Neural cell (in vitro differentiated cells): ENCODE data around the gene NOP10. TPM values are rescaled to one million over a fixed set of nuclear protein-coding genes. Genes with fewer than 3 reads are reported as not detected.

ENCODE experiments used
- H2AFZ ChIP-seq: fragments of 200-600, 300-800 bp; sonication (generic), shearing (Covaris generic); 2 replicates; pipeline ENCODE4 v1.6.0; 2014; ENCODE audit warnings: low read depth, mild to moderate bottlenecking, antibody characterized with exemption, low read length, moderate library complexity
- H3F3A ChIP-seq: fragments of 200-600 bp; shearing (Covaris generic); 2 replicates; pipeline ENCODE4 v1.6.1; 2016; ENCODE audit warnings: mild to moderate bottlenecking, moderate library complexity, mixed read lengths, antibody characterized with exemption, low read length; ENCODE audit not compliant: insufficient read depth, poor library complexity, severe bottlenecking
- H3K27ac ChIP-seq: fragments of 200-600, 300-800 bp; sonication (generic), shearing (Covaris generic); 2 replicates; pipeline ENCODE4 v1.5.1; 2014; ENCODE audit warnings: mild to moderate bottlenecking, low read length, moderate library complexity
- H3K27me3 ChIP-seq: fragments of 300-800, 200-600 bp; sonication (generic), shearing (Covaris generic); 2 replicates; pipeline ENCODE4 v1.6.0; 2014; ENCODE audit warnings: mild to moderate bottlenecking, low read depth, low read length, moderate library complexity; ENCODE audit not compliant: insufficient read depth
- H3K36me3 ChIP-seq: fragments of 300-800, 200-600 bp; sonication (generic), shearing (Covaris generic); 2 replicates; pipeline ENCODE4 v1.5.1; 2014; ENCODE audit warnings: mild to moderate bottlenecking, antibody characterized with exemption, low read length, moderate library complexity; ENCODE audit not compliant: insufficient read depth
- H3K4me2 ChIP-seq: fragments of 300-800, 200-600 bp; sonication (generic), shearing (Covaris generic); 2 replicates; pipeline ENCODE4 v1.6.0; 2014; ENCODE audit warnings: mild to moderate bottlenecking, low read length
- H3K4me3 ChIP-seq: fragments of 300-800, 200-600 bp; sonication (generic), shearing (Covaris generic); 2 replicates; pipeline ENCODE4 v1.5.1; 2014; ENCODE audit warnings: mild to moderate bottlenecking, low read length, moderate library complexity
- H3K79me2 ChIP-seq: fragments of 200-600 bp; shearing (Covaris generic); replicated peaks from 2 replicates; pipeline ENCODE4 v1.6.0; 2014; ENCODE audit warnings: mild to moderate bottlenecking, low read length, moderate library complexity; ENCODE audit not compliant: insufficient read depth
- H3K9ac ChIP-seq: fragments of 300-800, 200-600 bp; sonication (generic), shearing (Covaris generic); 2 replicates; pipeline ENCODE4 v1.6.1; 2016; ENCODE audit warnings: mild to moderate bottlenecking, low read length, mixed read lengths
- H3K9me2 ChIP-seq: fragments of 200-600 bp; shearing (Covaris generic); 2 replicates; pipeline ENCODE4 v1.6.1; 2016; ENCODE audit warnings: mild to moderate bottlenecking, low read length, mixed read lengths; ENCODE audit not compliant: insufficient read depth
- H3K9me3 ChIP-seq: fragments of 200-600, 300-800 bp; sonication (generic), shearing (Covaris generic); 2 replicates; pipeline ENCODE4 v1.6.1; 2016; ENCODE audit warnings: mild to moderate bottlenecking, mixed run types, low read length, moderate library complexity, mixed read lengths
- H4K20me1 ChIP-seq: fragments of 200-600 bp; shearing (Covaris generic); 2 replicates; pipeline ENCODE4 v1.6.1; 2016; ENCODE audit warnings: mild to moderate bottlenecking, mixed run types; ENCODE audit not compliant: insufficient read depth
- EP300 ChIP-seq: fragments of 450-650 bp; conservative IDR thresholded peaks from 2 replicates; pipeline ENCODE4 v1.6.1; 2014; ENCODE audit warnings: antibody characterized with exemption, mild to moderate bottlenecking, moderate library complexity; ENCODE audit not compliant: poor library complexity, severe bottlenecking
- EZH2 ChIP-seq: fragments of 200-600, 300-800 bp; shearing (Covaris generic), sonication (generic); IDR thresholded peaks from 2 replicates; pipeline ENCODE4 v1.6.1; 2014; ENCODE audit warnings: antibody characterized with exemption, low read length, borderline replicate concordance, mild to moderate bottlenecking; ENCODE audit not compliant: insufficient read depth, poor library complexity, severe bottlenecking
- MXI1 ChIP-seq: fragments of 450-650 bp; conservative IDR thresholded peaks from 2 replicates; pipeline ENCODE4 v1.6.1; 2014; ENCODE audit warnings: antibody characterized with exemption, mild to moderate bottlenecking; ENCODE audit not compliant: poor library complexity, severe bottlenecking
- POLR2AphosphoS5 ChIP-seq: IDR thresholded peaks from 2 replicates; pipeline ENCODE4 v1.6.1; 2012
- RAD21 ChIP-seq: fragments of 450-650 bp; conservative IDR thresholded peaks from 2 replicates; pipeline ENCODE4 v1.6.1; 2014; ENCODE audit warnings: antibody characterized with exemption, mild to moderate bottlenecking, moderate library complexity
- SMC3 ChIP-seq: fragments of 450-650 bp; conservative IDR thresholded peaks from 2 replicates; pipeline ENCODE4 v1.6.1; 2014; ENCODE audit warnings: antibody characterized with exemption, mild to moderate bottlenecking, moderate library complexity; ENCODE audit not compliant: poor library complexity
- TAF1 ChIP-seq: IDR thresholded peaks from 2 replicates; pipeline ENCODE4 v1.6.1; 2012; ENCODE audit warnings: low read depth
- polyA plus RNA-seq: library from polyadenylated mRNA; depleted of rRNA; stranded (reverse); fragments of >200 nt; gene quantifications from 2 replicates; pipeline ENCODE4 v1.2.3, GENCODE V29; 2014
- TF ChIP-seq, protein P1 (sequence below): IDR thresholded peaks from 2 replicates; pipeline ENCODE4 v1.6.1; 2012; ENCODE audit warnings: borderline replicate concordance
- TF ChIP-seq, protein P2 (sequence below): fragments of 450-650 bp; IDR thresholded peaks from 2 replicates; pipeline ENCODE4 v1.5.1; 2014; ENCODE audit warnings: antibody characterized with exemption, mild to moderate bottlenecking, moderate library complexity; ENCODE audit not compliant: poor library complexity, severe bottlenecking

The NOP10 gene
- polyA plus RNA-seq, 1 donor from 2014 or later = 263 TPM

DNA sequence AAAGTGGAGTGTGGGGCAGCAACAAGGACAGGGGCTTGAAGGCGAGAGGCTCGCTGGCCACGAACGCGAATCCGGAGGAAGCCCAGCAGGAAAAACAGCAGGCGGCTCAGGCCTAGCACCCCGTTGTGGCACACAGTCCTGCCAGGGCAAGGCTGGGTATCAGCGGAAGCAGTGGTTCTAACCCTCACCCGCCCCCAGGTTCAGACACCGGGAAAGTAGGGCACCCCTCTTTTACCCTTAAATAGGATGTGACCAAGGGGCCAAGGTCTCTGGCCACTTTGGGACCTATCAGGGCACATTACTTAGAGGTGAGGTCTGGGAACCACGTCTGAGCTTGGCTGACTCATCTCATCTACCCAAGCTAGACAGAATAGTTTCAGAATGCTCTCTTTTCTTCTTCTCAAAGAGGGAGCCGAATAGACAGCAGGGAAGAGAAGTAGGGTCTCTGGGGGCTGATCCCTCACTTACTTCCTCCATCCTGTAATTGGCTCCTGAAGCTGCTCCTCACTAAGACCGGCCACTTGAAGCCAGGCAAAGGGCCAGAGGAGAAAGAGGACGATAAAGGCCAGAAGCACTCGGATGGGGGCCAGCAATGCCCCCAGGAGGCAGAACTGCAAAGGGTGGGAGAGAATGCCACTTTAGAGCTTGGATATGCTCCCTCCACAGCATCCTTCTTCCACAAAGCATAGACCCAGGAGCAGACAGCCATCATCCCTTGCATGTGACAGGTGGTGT is 22.3 kb upstream of the NOP10 start:
- peak overlapping the region; percentile 90 for H3K27ac ChIP-seq
- H4K20me1 ChIP-seq = no peaks in the 10 kb centered on the region
- H3K4me2 ChIP-seq = peak overlapping the region; percentile 93
- H3K9me2 ChIP-seq = no peaks in the 10 kb centered on the region
- no peaks in the 10 kb centered on the region for H3K9me3 ChIP-seq
- peaks cover 7% of the 10 kb centered on the region for H3F3A ChIP-seq
- peak overlapping the region; percentile 93 for H3K4me3 ChIP-seq
- H3K79me2 ChIP-seq = peaks cover 8% of the 10 kb centered on the region
- TF ChIP-seq RAD21 = no peak
- TF ChIP-seq, protein P1, sequence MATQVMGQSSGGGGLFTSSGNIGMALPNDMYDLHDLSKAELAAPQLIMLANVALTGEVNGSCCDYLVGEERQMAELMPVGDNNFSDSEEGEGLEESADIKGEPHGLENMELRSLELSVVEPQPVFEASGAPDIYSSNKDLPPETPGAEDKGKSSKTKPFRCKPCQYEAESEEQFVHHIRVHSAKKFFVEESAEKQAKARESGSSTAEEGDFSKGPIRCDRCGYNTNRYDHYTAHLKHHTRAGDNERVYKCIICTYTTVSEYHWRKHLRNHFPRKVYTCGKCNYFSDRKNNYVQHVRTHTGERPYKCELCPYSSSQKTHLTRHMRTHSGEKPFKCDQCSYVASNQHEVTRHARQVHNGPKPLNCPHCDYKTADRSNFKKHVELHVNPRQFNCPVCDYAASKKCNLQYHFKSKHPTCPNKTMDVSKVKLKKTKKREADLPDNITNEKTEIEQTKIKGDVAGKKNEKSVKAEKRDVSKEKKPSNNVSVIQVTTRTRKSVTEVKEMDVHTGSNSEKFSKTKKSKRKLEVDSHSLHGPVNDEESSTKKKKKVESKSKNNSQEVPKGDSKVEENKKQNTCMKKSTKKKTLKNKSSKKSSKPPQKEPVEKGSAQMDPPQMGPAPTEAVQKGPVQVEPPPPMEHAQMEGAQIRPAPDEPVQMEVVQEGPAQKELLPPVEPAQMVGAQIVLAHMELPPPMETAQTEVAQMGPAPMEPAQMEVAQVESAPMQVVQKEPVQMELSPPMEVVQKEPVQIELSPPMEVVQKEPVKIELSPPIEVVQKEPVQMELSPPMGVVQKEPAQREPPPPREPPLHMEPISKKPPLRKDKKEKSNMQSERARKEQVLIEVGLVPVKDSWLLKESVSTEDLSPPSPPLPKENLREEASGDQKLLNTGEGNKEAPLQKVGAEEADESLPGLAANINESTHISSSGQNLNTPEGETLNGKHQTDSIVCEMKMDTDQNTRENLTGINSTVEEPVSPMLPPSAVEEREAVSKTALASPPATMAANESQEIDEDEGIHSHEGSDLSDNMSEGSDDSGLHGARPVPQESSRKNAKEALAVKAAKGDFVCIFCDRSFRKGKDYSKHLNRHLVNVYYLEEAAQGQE = no peak
- TF ChIP-seq, protein P2, sequence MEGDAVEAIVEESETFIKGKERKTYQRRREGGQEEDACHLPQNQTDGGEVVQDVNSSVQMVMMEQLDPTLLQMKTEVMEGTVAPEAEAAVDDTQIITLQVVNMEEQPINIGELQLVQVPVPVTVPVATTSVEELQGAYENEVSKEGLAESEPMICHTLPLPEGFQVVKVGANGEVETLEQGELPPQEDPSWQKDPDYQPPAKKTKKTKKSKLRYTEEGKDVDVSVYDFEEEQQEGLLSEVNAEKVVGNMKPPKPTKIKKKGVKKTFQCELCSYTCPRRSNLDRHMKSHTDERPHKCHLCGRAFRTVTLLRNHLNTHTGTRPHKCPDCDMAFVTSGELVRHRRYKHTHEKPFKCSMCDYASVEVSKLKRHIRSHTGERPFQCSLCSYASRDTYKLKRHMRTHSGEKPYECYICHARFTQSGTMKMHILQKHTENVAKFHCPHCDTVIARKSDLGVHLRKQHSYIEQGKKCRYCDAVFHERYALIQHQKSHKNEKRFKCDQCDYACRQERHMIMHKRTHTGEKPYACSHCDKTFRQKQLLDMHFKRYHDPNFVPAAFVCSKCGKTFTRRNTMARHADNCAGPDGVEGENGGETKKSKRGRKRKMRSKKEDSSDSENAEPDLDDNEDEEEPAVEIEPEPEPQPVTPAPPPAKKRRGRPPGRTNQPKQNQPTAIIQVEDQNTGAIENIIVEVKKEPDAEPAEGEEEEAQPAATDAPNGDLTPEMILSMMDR = no peak
- TF ChIP-seq EZH2 = no peak
- TF ChIP-seq MXI1 = no peak
- TF ChIP-seq SMC3 = no peak
- TF ChIP-seq TAF1 = no peak
- TF ChIP-seq POLR2AphosphoS5 = no peak
- no peak for TF ChIP-seq EP300
- H3K36me3 ChIP-seq = no peaks in the 10 kb centered on the region
- peak overlapping the region; percentile 100 for H3K9ac ChIP-seq
- no peak overlapping the region for H2AFZ ChIP-seq
- no peaks in the 10 kb centered on the region for H3K27me3 ChIP-seq

DNA sequence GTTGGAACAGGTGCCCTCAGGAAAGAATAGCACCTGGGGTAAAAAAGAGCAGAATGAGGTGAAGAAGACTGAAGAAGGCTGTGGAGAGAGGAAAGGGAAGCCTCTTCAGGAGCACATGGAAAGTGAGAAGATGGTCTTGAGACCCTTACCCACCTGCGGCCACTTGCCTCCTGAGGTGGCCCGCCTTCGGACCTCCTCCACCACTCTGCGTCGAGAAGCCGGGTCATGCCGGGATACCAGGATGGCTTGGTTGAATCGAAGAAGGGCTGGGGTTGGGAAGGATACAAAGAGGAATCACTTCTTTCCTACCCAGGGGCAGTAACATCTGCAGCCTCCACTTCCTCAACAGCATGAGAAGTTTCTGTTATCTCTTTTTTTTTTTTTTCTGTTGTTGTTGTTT is 21.1 kb upstream of the NOP10 start:
- no peak overlapping the region for H3K4me3 ChIP-seq
- no peak overlapping the region for H2AFZ ChIP-seq
- no peak overlapping the region for H3K27ac ChIP-seq
- peaks cover 3% of the 10 kb centered on the region for H3K36me3 ChIP-seq
- no peak overlapping the region for H3K9ac ChIP-seq
- H3K4me2 ChIP-seq = no peak overlapping the region
- TF ChIP-seq EZH2 (no peak), RAD21 (no peak), EP300 (no peak), TAF1 (no peak), POLR2AphosphoS5 (no peak), MXI1 (no peak), SMC3 (no peak)
- TF ChIP-seq, protein P2 = no peak
- TF ChIP-seq, protein P1 = no peak
- H3K27me3 ChIP-seq = no peaks in the 10 kb centered on the region
- H3K9me3 ChIP-seq = no peaks in the 10 kb centered on the region
- H3K9me2 ChIP-seq = no peaks in the 10 kb centered on the region
- H3K79me2 ChIP-seq = peaks cover 8% of the 10 kb centered on the region
- peaks cover 7% of the 10 kb centered on the region for H3F3A ChIP-seq
- no peaks in the 10 kb centered on the region for H4K20me1 ChIP-seq
